K562 (cell line): ENCODE data around the gene FNDC1. TPM values are rescaled to one million over a fixed set of nuclear protein-coding genes. Genes with fewer than 3 reads are reported as not detected.

ENCODE experiments used
- ATAC-seq: fragments of 200-7000 bp; cut with Tn5 transposase; 3 replicates; pipeline ENCODE4 v1.9.1; 2020; ENCODE audit warnings: moderate library complexity
- BruUV-seq: library from RNA; stranded (reverse); fragments of 400-500 nt; replicated peaks from 2 replicates; lab custom pipeline; 2021; lab: Mats Ljungman, UMichigan
- CTCF ChIA-PET: fragments of 300-600 bp; formaldehyde crosslinking; extraction: SDS; loops from one replicate; lab custom pipeline; 2021; ENCODE audit warnings: low intra/inter-chr PET ratio; lab: Yijun Ruan, JAX
- POLR2A ChIA-PET: fragments of 300-600, 350-650 bp; sonication (Branson Sonifier 250); formaldehyde crosslinking; extraction: SDS; loops from one replicate; lab custom pipeline; 2021; ENCODE audit warnings: antibody characterized with exemption, inconsistent platforms; lab: Yijun Ruan, JAX
- DNase-seq, 4 experiments: peaks; one replicate each; pipeline versions ENCODE4 v3.0.0 to v3.0.0-alpha.2; 2011 to 2018; ENCODE audit warnings: low spot score in 3 of 4, mixed read lengths in 3 of 4; ENCODE audit errors: extremely low read depth in 1 of 4
- FAIRE-seq: peaks from 2 replicates; lab custom pipeline; 2011; peaks lifted over from hg19 to GRCh38; lab: Jason Lieb, UNC
- H2AFZ ChIP-seq: 2 replicates; pipeline ENCODE4 v1.6.0; 2011; ENCODE audit warnings: low read depth, low read length, control low read depth, inconsistent platforms
- H3K27ac ChIP-seq: fragments of 200-600 bp; 3 replicates; pipeline ENCODE4 v1.8.0; 2011; ENCODE audit warnings: low read depth, mild to moderate bottlenecking, control low read depth, inconsistent platforms, low read length, moderate library complexity, mixed read lengths; ENCODE audit errors: extremely low read depth
- H3K27me3 ChIP-seq, 2 experiments: fragments of 300-600 bp in 1 of 2; 2 replicates in 1 of 2; 3 replicates in 1 of 2; pipeline versions ENCODE4 v1.6.0 to v1.8.0; 2011; ENCODE audit warnings: inconsistent platforms in 2 of 2, low read length in 2 of 2, mild to moderate bottlenecking in 1 of 2, mixed read lengths in 1 of 2, moderate library complexity in 1 of 2; ENCODE audit not compliant: control insufficient read depth in 2 of 2, insufficient read depth in 2 of 2
- H3K36me3 ChIP-seq: fragments of 300-600 bp; 3 replicates; pipeline ENCODE4 v1.8.0; 2011; ENCODE audit warnings: mild to moderate bottlenecking, low read length, inconsistent platforms; ENCODE audit not compliant: control insufficient read depth, insufficient read depth
- H3K4me1 ChIP-seq, 2 experiments: fragments of 200-600 bp in 1 of 2; replicated peaks in 1 of 2; 2 replicates in 1 of 2; 3 replicates in 1 of 2; pipeline versions ENCODE4 v1.5.1 to v1.8.0; 2011; ENCODE audit warnings: inconsistent platforms in 2 of 2, low read length in 2 of 2, mild to moderate bottlenecking in 1 of 2, mixed read lengths in 1 of 2, moderate library complexity in 1 of 2; ENCODE audit not compliant: control insufficient read depth in 2 of 2, insufficient read depth in 2 of 2
- H3K4me2 ChIP-seq: 2 replicates; pipeline ENCODE4 v1.6.1; 2011; ENCODE audit warnings: low read length, control low read depth, inconsistent platforms, mixed read lengths; ENCODE audit not compliant: insufficient read depth
- H3K4me3 ChIP-seq: fragments of 200-600 bp; sonication (generic), shearing (Covaris generic); 2 replicates; pipeline ENCODE4 v1.5.1; 2016; ENCODE audit warnings: control low read depth, inconsistent platforms
- H3K79me2 ChIP-seq: fragments of 200-600 bp; 3 replicates; pipeline ENCODE4 v1.8.0; 2011; ENCODE audit warnings: low read length, inconsistent platforms; ENCODE audit not compliant: control insufficient read depth, insufficient read depth
- H3K9ac ChIP-seq, 2 experiments: 2 replicates each; pipeline versions ENCODE4 v1.6.0 to v1.6.1; 2011; ENCODE audit warnings: low read depth in 2 of 2, low read length in 2 of 2, control low read depth in 1 of 2, inconsistent platforms in 1 of 2, mild to moderate bottlenecking in 1 of 2, mixed read lengths in 1 of 2; ENCODE audit not compliant: insufficient read depth in 1 of 2
- H3K9me1 ChIP-seq: one replicate; pipeline ENCODE4 v1.6.0; 2011; ENCODE audit warnings: inconsistent platforms, mild to moderate bottlenecking, low read length, moderate library complexity; ENCODE audit not compliant: control insufficient read depth, insufficient read depth
- H3K9me3 ChIP-seq: replicated peaks from 2 replicates; pipeline ENCODE4 v1.5.1; 2011; ENCODE audit warnings: low read depth, low read length, inconsistent platforms; ENCODE audit not compliant: control insufficient read depth, insufficient read depth
- H4K20me1 ChIP-seq: replicated peaks from 2 replicates; pipeline ENCODE4 v1.6.1; 2011; ENCODE audit warnings: low read length, inconsistent platforms, mixed read lengths; ENCODE audit not compliant: control insufficient read depth, insufficient read depth
- ASH1L ChIP-seq: fragments of 450-650 bp; IDR thresholded peaks from 2 replicates; pipeline ENCODE4 v1.6.1; 2018; ENCODE audit warnings: borderline replicate concordance, mild to moderate bottlenecking, low read depth; ENCODE audit not compliant: partially characterized antibody
- BMI1 ChIP-seq: fragments of 150-350 bp; IDR thresholded peaks from 2 replicates; pipeline ENCODE4 v1.6.1; 2014; ENCODE audit warnings: low read length
- EP400 ChIP-seq: fragments of 450-650 bp; IDR thresholded peaks from 2 replicates; pipeline ENCODE4 v1.6.1; 2017; ENCODE audit warnings: antibody characterized with exemption, mild to moderate bottlenecking, moderate library complexity
- ESRRA ChIP-seq: fragments of 450-650 bp; IDR thresholded peaks from 2 replicates; pipeline ENCODE4 v1.6.1; 2014; ENCODE audit warnings: low read depth, mild to moderate bottlenecking, moderate library complexity, borderline replicate concordance
- HDAC3 ChIP-seq: fragments of 450-650 bp; IDR thresholded peaks from 2 replicates; pipeline ENCODE4 v1.6.1; 2018; ENCODE audit warnings: borderline replicate concordance, mild to moderate bottlenecking, moderate library complexity; ENCODE audit not compliant: partially characterized antibody
- SAP30 ChIP-seq: fragments of 200-600 bp; sonication (generic); IDR thresholded peaks from 2 replicates; pipeline ENCODE4 v1.6.1; 2012; ENCODE audit warnings: borderline replicate concordance, low read depth, mild to moderate bottlenecking, moderate library complexity, low read length, control low read depth, inconsistent platforms; ENCODE audit not compliant: insufficient read depth, poor library complexity, severe bottlenecking
- ZFP1 ChIP-seq: fragments of 450-650 bp; formaldehyde crosslinking; IDR thresholded peaks from 2 replicates; pipeline ENCODE4 v1.4.0; 2020; ENCODE audit warnings: mild to moderate bottlenecking, mixed read lengths
- ZNF778 ChIP-seq: fragments of 450-650 bp; formaldehyde crosslinking; IDR thresholded peaks from 2 replicates; pipeline ENCODE4 v1.4.0; 2020; ENCODE audit warnings: mild to moderate bottlenecking, moderate library complexity
- WGBS: fragments of 100-300 bp; shearing (Covaris generic); methylation state at CpG from one replicate; pipeline ENCODE4 v1.1.6; 2016; ENCODE audit warnings: low coverage, mixed read lengths; ENCODE audit not compliant: insufficient coverage; ENCODE audit errors: missing lambda C conversion rate; 5-methylcytosine and 5-hydroxymethylcytosine counted together
- in situ Hi-C: fragments of 300-500 bp; cut with MboI; formaldehyde crosslinking; loops from 4 replicates; pipeline ENCODE4 v1.15.0; 2018; ENCODE audit warnings: inconsistent platforms, mixed read lengths
- intact Hi-C: fragments of 100-400 bp; cut with micrococcal nuclease; formaldehyde crosslinking; loops from 2 replicates; pipeline ENCODE4 v1.14.2; 2022
- polyA plus RNA-seq, 8 experiments: library from polyadenylated mRNA; depleted of rRNA in 4 of 8; stranded (reverse) in 5 of 8; unstranded in 3 of 8; fragments of >200 nt; fragmentation: Nextera tagmentation in 2 of 8; fragmentation: Illumina TruSeq in 1 of 8; extraction: Ambion mirVana in 2 of 8; extraction: Trizol in 1 of 8; gene quantifications; 2 replicates each; pipeline versions ENCODE4 v1.2.1 to v1.2.3, GENCODE V29; 2011 to 2014; ENCODE audit warnings: inconsistent platforms in 1 of 8, missing spikeins in 1 of 8
- total RNA-seq, 7 experiments: library from RNA; depleted of rRNA in 6 of 7; stranded (reverse); fragments of >200 nt in 6 of 7; fragmentation: Illumina TruSeq in 2 of 7; extraction: Trizol in 2 of 7; gene quantifications; 2 replicates each; pipeline versions ENCODE4 v1.2.1 to v1.2.3, GENCODE V29; 2011 to 2021; ENCODE audit warnings: low replicate concordance in 1 of 7
- TF ChIP-seq, protein P1 (sequence below): fragments of 250-450 bp; sonication (Bioruptor Pico); IDR thresholded peaks from 2 replicates; pipeline ENCODE4 v1.9.0; 2021; ENCODE audit warnings: mild to moderate bottlenecking, inconsistent platforms
- TF ChIP-seq, protein P2 (sequence below): sonication (generic); formaldehyde crosslinking; IDR thresholded peaks from 2 replicates; pipeline ENCODE4 v1.8.0; 2023; ENCODE audit warnings: missing genetic modification reagents, mild to moderate bottlenecking, borderline replicate concordance
- TF ChIP-seq, protein P3 (sequence below): fragments of 450-650 bp; IDR thresholded peaks from 2 replicates; pipeline ENCODE4 v1.6.1; 2017; ENCODE audit warnings: mild to moderate bottlenecking, moderate library complexity
- TF ChIP-seq, protein P4 (sequence below): fragments of 450-650 bp; formaldehyde crosslinking; IDR thresholded peaks from 2 replicates; pipeline ENCODE4 v1.4.0; 2020; ENCODE audit warnings: mild to moderate bottlenecking, moderate library complexity

FNDC1 gene
- total and polyA plus RNA-seq, 9 of the 15 experiments (the other 6 are each of a cell fraction or from before 2014, with no cell fraction given): not detected

DNA sequence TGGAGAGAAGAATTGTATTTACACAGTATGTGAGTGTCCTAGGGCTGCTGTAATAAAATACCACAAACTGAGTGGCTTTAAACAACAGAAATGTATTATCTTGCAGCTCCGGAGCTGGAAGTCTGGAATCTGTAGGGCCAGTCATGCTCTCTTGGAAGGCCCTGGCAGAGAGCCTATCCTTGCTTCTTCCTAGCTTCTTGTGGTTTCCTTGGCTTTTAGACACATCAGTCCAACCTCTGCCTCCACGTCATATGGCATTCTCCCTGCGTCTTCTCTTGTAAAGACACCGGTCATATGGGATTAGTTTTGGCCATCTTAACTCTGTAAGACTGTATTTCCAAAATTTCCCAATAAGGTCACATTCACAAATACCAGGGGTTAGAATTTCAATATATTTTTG is 10.8 kb downstream of the FNDC1 start:
- no peak overlapping the region for H3K9ac ChIP-seq
- H3K4me2 ChIP-seq: no peak overlapping the region
- DNase-seq (no peak), FAIRE-seq (no peak), ATAC-seq (no peak)
- BruUV-seq: no TSS peak
- no peak overlapping the region for H2AFZ ChIP-seq
- no peak overlapping the region for H3K27ac ChIP-seq
- WGBS: 1% methylated on average over 4 of the region's 4 CpGs
- H3K27me3 ChIP-seq: peaks cover 17 to 38% of the 10 kb centered on the region in 2 experiments
- no peaks in the 10 kb centered on the region for H3K36me3 ChIP-seq
- H3K4me1 ChIP-seq: no peaks in the 10 kb centered on the region
- intact Hi-C loops (no loop called here), in situ Hi-C loops (no loop called here)
- H4K20me1 ChIP-seq: no peaks in the 10 kb centered on the region
- CTCF ChIA-PET: no interaction called here
- H3K9me1 ChIP-seq: no peaks in the 10 kb centered on the region
- no peaks in the 10 kb centered on the region for H3K79me2 ChIP-seq
- H3K9me3 ChIP-seq: no peaks in the 10 kb centered on the region
- POLR2A ChIA-PET: no interaction called here
- no peak overlapping the region for H3K4me3 ChIP-seq
- TF ChIP-seq, protein P1, sequence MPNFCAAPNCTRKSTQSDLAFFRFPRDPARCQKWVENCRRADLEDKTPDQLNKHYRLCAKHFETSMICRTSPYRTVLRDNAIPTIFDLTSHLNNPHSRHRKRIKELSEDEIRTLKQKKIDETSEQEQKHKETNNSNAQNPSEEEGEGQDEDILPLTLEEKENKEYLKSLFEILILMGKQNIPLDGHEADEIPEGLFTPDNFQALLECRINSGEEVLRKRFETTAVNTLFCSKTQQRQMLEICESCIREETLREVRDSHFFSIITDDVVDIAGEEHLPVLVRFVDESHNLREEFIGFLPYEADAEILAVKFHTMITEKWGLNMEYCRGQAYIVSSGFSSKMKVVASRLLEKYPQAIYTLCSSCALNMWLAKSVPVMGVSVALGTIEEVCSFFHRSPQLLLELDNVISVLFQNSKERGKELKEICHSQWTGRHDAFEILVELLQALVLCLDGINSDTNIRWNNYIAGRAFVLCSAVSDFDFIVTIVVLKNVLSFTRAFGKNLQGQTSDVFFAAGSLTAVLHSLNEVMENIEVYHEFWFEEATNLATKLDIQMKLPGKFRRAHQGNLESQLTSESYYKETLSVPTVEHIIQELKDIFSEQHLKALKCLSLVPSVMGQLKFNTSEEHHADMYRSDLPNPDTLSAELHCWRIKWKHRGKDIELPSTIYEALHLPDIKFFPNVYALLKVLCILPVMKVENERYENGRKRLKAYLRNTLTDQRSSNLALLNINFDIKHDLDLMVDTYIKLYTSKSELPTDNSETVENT (CRISPR knock-in tag): no peak
- TF ChIP-seq ZNF778: no peak
- TF ChIP-seq HDAC3: no peak
- TF ChIP-seq, protein P2, sequence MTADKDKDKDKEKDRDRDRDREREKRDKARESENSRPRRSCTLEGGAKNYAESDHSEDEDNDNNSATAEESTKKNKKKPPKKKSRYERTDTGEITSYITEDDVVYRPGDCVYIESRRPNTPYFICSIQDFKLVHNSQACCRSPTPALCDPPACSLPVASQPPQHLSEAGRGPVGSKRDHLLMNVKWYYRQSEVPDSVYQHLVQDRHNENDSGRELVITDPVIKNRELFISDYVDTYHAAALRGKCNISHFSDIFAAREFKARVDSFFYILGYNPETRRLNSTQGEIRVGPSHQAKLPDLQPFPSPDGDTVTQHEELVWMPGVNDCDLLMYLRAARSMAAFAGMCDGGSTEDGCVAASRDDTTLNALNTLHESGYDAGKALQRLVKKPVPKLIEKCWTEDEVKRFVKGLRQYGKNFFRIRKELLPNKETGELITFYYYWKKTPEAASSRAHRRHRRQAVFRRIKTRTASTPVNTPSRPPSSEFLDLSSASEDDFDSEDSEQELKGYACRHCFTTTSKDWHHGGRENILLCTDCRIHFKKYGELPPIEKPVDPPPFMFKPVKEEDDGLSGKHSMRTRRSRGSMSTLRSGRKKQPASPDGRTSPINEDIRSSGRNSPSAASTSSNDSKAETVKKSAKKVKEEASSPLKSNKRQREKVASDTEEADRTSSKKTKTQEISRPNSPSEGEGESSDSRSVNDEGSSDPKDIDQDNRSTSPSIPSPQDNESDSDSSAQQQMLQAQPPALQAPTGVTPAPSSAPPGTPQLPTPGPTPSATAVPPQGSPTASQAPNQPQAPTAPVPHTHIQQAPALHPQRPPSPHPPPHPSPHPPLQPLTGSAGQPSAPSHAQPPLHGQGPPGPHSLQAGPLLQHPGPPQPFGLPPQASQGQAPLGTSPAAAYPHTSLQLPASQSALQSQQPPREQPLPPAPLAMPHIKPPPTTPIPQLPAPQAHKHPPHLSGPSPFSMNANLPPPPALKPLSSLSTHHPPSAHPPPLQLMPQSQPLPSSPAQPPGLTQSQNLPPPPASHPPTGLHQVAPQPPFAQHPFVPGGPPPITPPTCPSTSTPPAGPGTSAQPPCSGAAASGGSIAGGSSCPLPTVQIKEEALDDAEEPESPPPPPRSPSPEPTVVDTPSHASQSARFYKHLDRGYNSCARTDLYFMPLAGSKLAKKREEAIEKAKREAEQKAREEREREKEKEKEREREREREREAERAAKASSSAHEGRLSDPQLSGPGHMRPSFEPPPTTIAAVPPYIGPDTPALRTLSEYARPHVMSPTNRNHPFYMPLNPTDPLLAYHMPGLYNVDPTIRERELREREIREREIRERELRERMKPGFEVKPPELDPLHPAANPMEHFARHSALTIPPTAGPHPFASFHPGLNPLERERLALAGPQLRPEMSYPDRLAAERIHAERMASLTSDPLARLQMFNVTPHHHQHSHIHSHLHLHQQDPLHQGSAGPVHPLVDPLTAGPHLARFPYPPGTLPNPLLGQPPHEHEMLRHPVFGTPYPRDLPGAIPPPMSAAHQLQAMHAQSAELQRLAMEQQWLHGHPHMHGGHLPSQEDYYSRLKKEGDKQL (CRISPR knock-in tag): no peak
- TF ChIP-seq ASH1L: no peak
- TF ChIP-seq, protein P3, sequence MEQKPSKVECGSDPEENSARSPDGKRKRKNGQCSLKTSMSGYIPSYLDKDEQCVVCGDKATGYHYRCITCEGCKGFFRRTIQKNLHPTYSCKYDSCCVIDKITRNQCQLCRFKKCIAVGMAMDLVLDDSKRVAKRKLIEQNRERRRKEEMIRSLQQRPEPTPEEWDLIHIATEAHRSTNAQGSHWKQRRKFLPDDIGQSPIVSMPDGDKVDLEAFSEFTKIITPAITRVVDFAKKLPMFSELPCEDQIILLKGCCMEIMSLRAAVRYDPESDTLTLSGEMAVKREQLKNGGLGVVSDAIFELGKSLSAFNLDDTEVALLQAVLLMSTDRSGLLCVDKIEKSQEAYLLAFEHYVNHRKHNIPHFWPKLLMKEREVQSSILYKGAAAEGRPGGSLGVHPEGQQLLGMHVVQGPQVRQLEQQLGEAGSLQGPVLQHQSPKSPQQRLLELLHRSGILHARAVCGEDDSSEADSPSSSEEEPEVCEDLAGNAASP: no peak
- TF ChIP-seq ZFP1: no peak
- TF ChIP-seq, protein P4, sequence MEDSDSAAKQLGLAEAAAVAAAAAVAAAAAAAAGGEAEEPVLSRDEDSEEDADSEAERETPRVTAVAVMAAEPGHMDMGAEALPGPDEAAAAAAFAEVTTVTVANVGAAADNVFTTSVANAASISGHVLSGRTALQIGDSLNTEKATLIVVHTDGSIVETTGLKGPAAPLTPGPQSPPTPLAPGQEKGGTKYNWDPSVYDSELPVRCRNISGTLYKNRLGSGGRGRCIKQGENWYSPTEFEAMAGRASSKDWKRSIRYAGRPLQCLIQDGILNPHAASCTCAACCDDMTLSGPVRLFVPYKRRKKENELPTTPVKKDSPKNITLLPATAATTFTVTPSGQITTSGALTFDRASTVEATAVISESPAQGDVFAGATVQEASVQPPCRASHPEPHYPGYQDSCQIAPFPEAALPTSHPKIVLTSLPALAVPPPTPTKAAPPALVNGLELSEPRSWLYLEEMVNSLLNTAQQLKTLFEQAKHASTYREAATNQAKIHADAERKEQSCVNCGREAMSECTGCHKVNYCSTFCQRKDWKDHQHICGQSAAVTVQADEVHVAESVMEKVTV (CRISPR knock-in tag): no peak
- TF ChIP-seq EP400: no peak
- no peak for TF ChIP-seq ESRRA
- TF ChIP-seq BMI1: no peak
- TF ChIP-seq SAP30: no peak
